GM12878 (cell line): ENCODE results near the gene FAM222A. TPM values are rescaled to one million over a fixed set of nuclear protein-coding genes. Genes with fewer than 3 reads are reported as not detected.

Experiments used
- ATAC-seq: fragments of 200-7000 bp; cut with Tn5 transposase; 3 replicates; pipeline ENCODE4 v1.9.1; 2020; ENCODE audit warnings: mild to moderate bottlenecking, moderate library complexity
- BruUV-seq: library from RNA; stranded (reverse); fragments of 400-500 nt; replicated peaks from 2 replicates; lab custom pipeline; 2021; lab: Mats Ljungman, UMichigan
- CTCF ChIA-PET: fragments of 300-600 bp; sonication (Branson Sonifier 250); formaldehyde crosslinking; extraction: SDS; loops from one replicate; lab custom pipeline; 2021; ENCODE audit warnings: inconsistent platforms; lab: Yijun Ruan, JAX
- POLR2A ChIA-PET: fragments of 350-600 bp; formaldehyde crosslinking; extraction: SDS; loops from one replicate; lab custom pipeline; 2021; ENCODE audit warnings: inconsistent platforms; lab: Charles Lee
- RAD21 ChIA-PET: fragments of 300-600 bp; sonication (Branson Sonifier 250); formaldehyde crosslinking; loops from one replicate; lab custom pipeline; 2023; ENCODE audit warnings: antibody characterized with exemption; ENCODE audit not compliant: unreplicated experiment; lab: Charles Lee
- SMC1A ChIA-PET: fragments of 300-600 bp; sonication (Branson Sonifier 250); formaldehyde crosslinking; loops from one replicate; lab custom pipeline; 2023; ENCODE audit not compliant: unreplicated experiment, uncharacterized antibody; lab: Charles Lee
- DNase-seq: peaks from one replicate; pipeline ENCODE4 v3.0.0-alpha.2; 2011; ENCODE audit warnings: low read depth, low spot score
- FAIRE-seq: peaks from 3 replicates; lab custom pipeline; 2011; peaks lifted over from hg19 to GRCh38; lab: Jason Lieb, UNC
- H2AFZ ChIP-seq: 2 replicates; pipeline ENCODE4 v1.6.0; 2011; ENCODE audit warnings: low read depth, low read length, control low read depth; ENCODE audit not compliant: control insufficient read depth
- H3K27ac ChIP-seq: 2 replicates; pipeline ENCODE4 v1.5.1; 2011; ENCODE audit warnings: control low read depth; ENCODE audit not compliant: control insufficient read depth, insufficient read depth
- H3K27me3 ChIP-seq, 2 experiments: replicated peaks in 1 of 2; 2 replicates each; pipeline versions ENCODE4 v1.6.0 to v1.6.1; 2011; ENCODE audit warnings: low read length in 1 of 2; ENCODE audit not compliant: control insufficient read depth in 2 of 2, insufficient read depth in 2 of 2
- H3K36me3 ChIP-seq, 2 experiments: 2 replicates each; pipeline ENCODE4 v1.5.1; 2011; ENCODE audit warnings: low read length in 1 of 2; ENCODE audit not compliant: control insufficient read depth in 2 of 2, insufficient read depth in 2 of 2
- H3K4me1 ChIP-seq: 2 replicates; pipeline ENCODE4 v1.6.1; 2011; ENCODE audit warnings: mild to moderate bottlenecking, low read length, moderate library complexity, mixed read lengths; ENCODE audit not compliant: control insufficient read depth, insufficient read depth
- H3K4me2 ChIP-seq: 2 replicates; pipeline ENCODE4 v1.6.0; 2011; ENCODE audit warnings: control low read depth; ENCODE audit not compliant: control insufficient read depth, insufficient read depth
- H3K4me3 ChIP-seq: fragments of 200-600 bp; sonication (generic); 2 replicates; pipeline ENCODE4 v1.5.1; 2016
- H3K79me2 ChIP-seq: 2 replicates; pipeline ENCODE4 v1.6.0; 2011; ENCODE audit warnings: low read length; ENCODE audit not compliant: control insufficient read depth, insufficient read depth
- H3K9ac ChIP-seq: 2 replicates; pipeline ENCODE4 v1.8.0; 2011; ENCODE audit warnings: low read length, control low read depth, mixed read lengths; ENCODE audit not compliant: control insufficient read depth, insufficient read depth
- H3K9me3 ChIP-seq: replicated peaks from 3 replicates; pipeline ENCODE4 v1.5.1; 2011; ENCODE audit warnings: mild to moderate bottlenecking, low read length; ENCODE audit not compliant: control insufficient read depth, insufficient read depth
- H4K20me1 ChIP-seq: 2 replicates; pipeline ENCODE4 v1.6.0; 2011; ENCODE audit not compliant: control insufficient read depth, insufficient read depth
- CHD4 ChIP-seq: fragments of 200-600 bp; sonication (generic); IDR thresholded peaks from 2 replicates; pipeline ENCODE4 v1.6.1; 2016; ENCODE audit warnings: mild to moderate bottlenecking
- FOXK2 ChIP-seq: fragments of 450-650 bp; IDR thresholded peaks from 2 replicates; pipeline ENCODE4 v1.6.1; 2017; ENCODE audit warnings: mild to moderate bottlenecking, moderate library complexity
- MYC ChIP-seq: IDR thresholded peaks from 2 replicates; pipeline ENCODE4 v1.6.1; 2011; ENCODE audit warnings: mild to moderate bottlenecking, low read length, moderate library complexity, inconsistent platforms; ENCODE audit not compliant: insufficient read depth, insufficient replicate concordance, insufficient read length, severe bottlenecking
- RB1 ChIP-seq: fragments of 450-650 bp; formaldehyde crosslinking; IDR thresholded peaks from 2 replicates; pipeline ENCODE4 v1.6.1; 2017; ENCODE audit warnings: mild to moderate bottlenecking, borderline replicate concordance
- SMAD5 ChIP-seq: IDR thresholded peaks from 2 replicates; pipeline ENCODE4 v1.6.1; 2016; ENCODE audit warnings: antibody characterized with exemption, low read depth
- SMARCA5 ChIP-seq: fragments of 450-650 bp; IDR thresholded peaks from 2 replicates; pipeline ENCODE4 v1.6.1; 2017; ENCODE audit warnings: mild to moderate bottlenecking
- SRF ChIP-seq, 2 experiments: IDR thresholded peaks; 2 replicates each; pipeline ENCODE4 v1.6.1; 2011; ENCODE audit warnings: low read depth in 2 of 2, low read length in 2 of 2, mild to moderate bottlenecking in 1 of 2, moderate library complexity in 1 of 2
- TCF12 ChIP-seq: IDR thresholded peaks from 2 replicates; pipeline ENCODE4 v1.6.1; 2011; ENCODE audit warnings: low read depth, mild to moderate bottlenecking, low read length
- TCF3 ChIP-seq: IDR thresholded peaks from 2 replicates; pipeline ENCODE4 v1.6.1; 2012; ENCODE audit warnings: low read depth, mild to moderate bottlenecking, low read length, borderline replicate concordance; ENCODE audit not compliant: insufficient read depth
- ZNF24 ChIP-seq: fragments of 450-650 bp; IDR thresholded peaks from 2 replicates; pipeline ENCODE4 v1.6.1; 2017; ENCODE audit warnings: antibody characterized with exemption, mild to moderate bottlenecking
- WGBS: methylation state at CpG from one replicate; pipeline ENCODE4 v1.1.6; 2016; ENCODE audit warnings: low lambda C conversion rate; ENCODE audit not compliant: insufficient replicate concordance, insufficient coverage; ENCODE audit errors: missing lambda C conversion rate; 5-methylcytosine and 5-hydroxymethylcytosine counted together
- in situ Hi-C: fragments of 300-500 bp; cut with MboI; formaldehyde crosslinking; loops from 9 replicates; pipeline ENCODE4 v1.14.3; 2018; ENCODE audit warnings: mixed read lengths
- intact Hi-C: fragments of 100-400 bp; cut with micrococcal nuclease; formaldehyde crosslinking; loops from one replicate; pipeline ENCODE4 v1.14.2; 2022; ENCODE audit not compliant: unreplicated experiment
- polyA plus RNA-seq, 11 experiments: library from polyadenylated mRNA; depleted of rRNA in 4 of 11; unstranded in 6 of 11; stranded (reverse) in 5 of 11; fragments of >200 nt; fragmentation: Nextera tagmentation in 4 of 11; fragmentation: Illumina TruSeq in 1 of 11; extraction: Ambion mirVana in 4 of 11; extraction: Trizol in 1 of 11; gene quantifications; 1 replicate in 1 of 11; 2 replicates in 10 of 11; pipeline versions ENCODE4 v1.2.1 to v1.2.3, GENCODE V29; 2011 to 2016; ENCODE audit warnings: inconsistent platforms in 2 of 11, missing spikeins in 2 of 11, low read depth in 1 of 11
- total RNA-seq, 4 experiments: library from RNA; depleted of rRNA in 3 of 4; stranded (reverse); fragments of >200 nt in 3 of 4; fragmentation: Illumina TruSeq in 1 of 4; extraction: Trizol in 1 of 4; gene quantifications; 2 replicates each; pipeline versions ENCODE4 v1.2.1 to v1.2.3, GENCODE V29; 2013 to 2021
- TF ChIP-seq, protein P1 (sequence below): fragments of 150-350 bp; IDR thresholded peaks from 2 replicates; pipeline ENCODE4 v1.6.1; 2014; ENCODE audit warnings: mild to moderate bottlenecking, low read depth, low read length
- TF ChIP-seq, protein P2 (sequence below): IDR thresholded peaks from 2 replicates; pipeline ENCODE4 v1.6.1; 2012; ENCODE audit warnings: low read depth, low read length, improper control_type of control experiment
- TF ChIP-seq, protein P3 (sequence below): IDR thresholded peaks from 2 replicates; pipeline ENCODE4 v1.6.1; 2011; ENCODE audit warnings: borderline replicate concordance, low read depth, mild to moderate bottlenecking, moderate library complexity, low read length; ENCODE audit not compliant: insufficient read depth, poor library complexity, severe bottlenecking
- TF ChIP-seq, protein P4 (sequence below): fragments of 450-650 bp; IDR thresholded peaks from 2 replicates; pipeline ENCODE4 v1.6.1; 2017; ENCODE audit warnings: mild to moderate bottlenecking, low read depth, inconsistent platforms; ENCODE audit not compliant: poor library complexity, severe bottlenecking
- TF ChIP-seq, protein P5 (sequence below): fragments of 450-650 bp; IDR thresholded peaks from 2 replicates; pipeline ENCODE4 v1.6.1; 2018; ENCODE audit warnings: mild to moderate bottlenecking, low read depth, moderate library complexity; ENCODE audit not compliant: partially characterized antibody
- TF ChIP-seq, protein P6 (sequence below): IDR thresholded peaks from 2 replicates; pipeline ENCODE4 v1.6.1; 2011; ENCODE audit warnings: low read depth, low read length, improper control_type of control experiment, borderline replicate concordance

The FAM222A gene
- total and polyA plus RNA-seq, 10 of the 15 experiments (the other 5 are each of a cell fraction or from before 2014, with no cell fraction given) = 0.04 to 0.49 (median 0.14) TPM; not detected in 3

DNA sequence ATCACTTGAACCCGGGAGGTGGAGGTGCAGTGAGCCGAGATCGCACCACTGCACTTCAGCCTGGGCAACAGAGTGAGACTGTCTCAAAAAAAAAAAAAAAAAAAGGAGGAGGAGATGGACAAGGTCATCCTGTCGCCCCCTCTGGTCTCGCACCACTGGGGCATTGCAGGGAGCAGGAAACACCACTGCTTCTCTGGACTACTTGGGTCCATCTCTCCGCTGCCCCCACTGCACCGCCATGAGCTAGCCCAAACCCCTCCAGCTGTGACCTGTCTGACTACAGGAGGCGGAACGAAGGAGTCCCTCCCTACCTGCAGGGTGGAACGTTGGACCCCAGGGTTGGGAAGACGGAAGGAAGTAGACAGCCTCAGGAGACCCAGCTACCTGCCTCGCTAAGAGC, 18.2 kb upstream of the FAM222A start:
- ChIA-PET POLR2A (no interaction called here), SMC1A (no interaction called here), CTCF (no interaction called here), RAD21 (no interaction called here)
- no peaks in the 10 kb centered on the region for H3K9me3 ChIP-seq
- H3K36me3 ChIP-seq = no peaks in the 10 kb centered on the region
- no peak overlapping the region for H3K4me3 ChIP-seq
- H3K79me2 ChIP-seq = no peaks in the 10 kb centered on the region
- H3K4me2 ChIP-seq = no peak overlapping the region
- in situ Hi-C loops (no loop called here), intact Hi-C loops (no loop called here)
- no peak for FAIRE-seq
- no peak overlapping the region for H3K27ac ChIP-seq
- H2AFZ ChIP-seq = no peak overlapping the region
- BruUV-seq = no TSS peak
- 46% methylated on average over 12 of the region's 12 CpGs for WGBS
- H4K20me1 ChIP-seq = no peaks in the 10 kb centered on the region
- no peaks in the 10 kb centered on the region; a peak in 1 of 4 replicates for H3K27me3 ChIP-seq
- no peak for DNase-seq
- H3K9ac ChIP-seq = no peak overlapping the region
- no peak for ATAC-seq
- no peaks in the 10 kb centered on the region for H3K4me1 ChIP-seq
- TF ChIP-seq, protein P1, sequence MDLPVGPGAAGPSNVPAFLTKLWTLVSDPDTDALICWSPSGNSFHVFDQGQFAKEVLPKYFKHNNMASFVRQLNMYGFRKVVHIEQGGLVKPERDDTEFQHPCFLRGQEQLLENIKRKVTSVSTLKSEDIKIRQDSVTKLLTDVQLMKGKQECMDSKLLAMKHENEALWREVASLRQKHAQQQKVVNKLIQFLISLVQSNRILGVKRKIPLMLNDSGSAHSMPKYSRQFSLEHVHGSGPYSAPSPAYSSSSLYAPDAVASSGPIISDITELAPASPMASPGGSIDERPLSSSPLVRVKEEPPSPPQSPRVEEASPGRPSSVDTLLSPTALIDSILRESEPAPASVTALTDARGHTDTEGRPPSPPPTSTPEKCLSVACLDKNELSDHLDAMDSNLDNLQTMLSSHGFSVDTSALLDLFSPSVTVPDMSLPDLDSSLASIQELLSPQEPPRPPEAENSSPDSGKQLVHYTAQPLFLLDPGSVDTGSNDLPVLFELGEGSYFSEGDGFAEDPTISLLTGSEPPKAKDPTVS = no peak
- TF ChIP-seq, protein P2, sequence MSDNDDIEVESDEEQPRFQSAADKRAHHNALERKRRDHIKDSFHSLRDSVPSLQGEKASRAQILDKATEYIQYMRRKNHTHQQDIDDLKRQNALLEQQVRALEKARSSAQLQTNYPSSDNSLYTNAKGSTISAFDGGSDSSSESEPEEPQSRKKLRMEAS = no peak
- TF ChIP-seq ZNF24 (no peak), SMAD5 (no peak), SRF (IDR thresholded peaks at IDR 0.05; ENCODE audit: low read depth in 2 of 2, low read length in 2 of 2) (no peak), TCF3 (no peak), MYC (no peak), RB1 (no peak), SMARCA5 (no peak), TCF12 (no peak), CHD4 (no peak), FOXK2 (no peak)
- TF ChIP-seq, protein P3, sequence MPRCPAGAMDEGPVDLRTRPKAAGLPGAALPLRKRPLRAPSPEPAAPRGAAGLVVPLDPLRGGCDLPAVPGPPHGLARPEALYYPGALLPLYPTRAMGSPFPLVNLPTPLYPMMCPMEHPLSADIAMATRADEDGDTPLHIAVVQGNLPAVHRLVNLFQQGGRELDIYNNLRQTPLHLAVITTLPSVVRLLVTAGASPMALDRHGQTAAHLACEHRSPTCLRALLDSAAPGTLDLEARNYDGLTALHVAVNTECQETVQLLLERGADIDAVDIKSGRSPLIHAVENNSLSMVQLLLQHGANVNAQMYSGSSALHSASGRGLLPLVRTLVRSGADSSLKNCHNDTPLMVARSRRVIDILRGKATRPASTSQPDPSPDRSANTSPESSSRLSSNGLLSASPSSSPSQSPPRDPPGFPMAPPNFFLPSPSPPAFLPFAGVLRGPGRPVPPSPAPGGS = no peak
- TF ChIP-seq, protein P4, sequence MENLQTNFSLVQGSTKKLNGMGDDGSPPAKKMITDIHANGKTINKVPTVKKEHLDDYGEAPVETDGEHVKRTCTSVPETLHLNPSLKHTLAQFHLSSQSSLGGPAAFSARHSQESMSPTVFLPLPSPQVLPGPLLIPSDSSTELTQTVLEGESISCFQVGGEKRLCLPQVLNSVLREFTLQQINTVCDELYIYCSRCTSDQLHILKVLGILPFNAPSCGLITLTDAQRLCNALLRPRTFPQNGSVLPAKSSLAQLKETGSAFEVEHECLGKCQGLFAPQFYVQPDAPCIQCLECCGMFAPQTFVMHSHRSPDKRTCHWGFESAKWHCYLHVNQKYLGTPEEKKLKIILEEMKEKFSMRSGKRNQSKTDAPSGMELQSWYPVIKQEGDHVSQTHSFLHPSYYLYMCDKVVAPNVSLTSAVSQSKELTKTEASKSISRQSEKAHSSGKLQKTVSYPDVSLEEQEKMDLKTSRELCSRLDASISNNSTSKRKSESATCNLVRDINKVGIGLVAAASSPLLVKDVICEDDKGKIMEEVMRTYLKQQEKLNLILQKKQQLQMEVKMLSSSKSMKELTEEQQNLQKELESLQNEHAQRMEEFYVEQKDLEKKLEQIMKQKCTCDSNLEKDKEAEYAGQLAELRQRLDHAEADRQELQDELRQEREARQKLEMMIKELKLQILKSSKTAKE = no peak
- TF ChIP-seq, protein P5, sequence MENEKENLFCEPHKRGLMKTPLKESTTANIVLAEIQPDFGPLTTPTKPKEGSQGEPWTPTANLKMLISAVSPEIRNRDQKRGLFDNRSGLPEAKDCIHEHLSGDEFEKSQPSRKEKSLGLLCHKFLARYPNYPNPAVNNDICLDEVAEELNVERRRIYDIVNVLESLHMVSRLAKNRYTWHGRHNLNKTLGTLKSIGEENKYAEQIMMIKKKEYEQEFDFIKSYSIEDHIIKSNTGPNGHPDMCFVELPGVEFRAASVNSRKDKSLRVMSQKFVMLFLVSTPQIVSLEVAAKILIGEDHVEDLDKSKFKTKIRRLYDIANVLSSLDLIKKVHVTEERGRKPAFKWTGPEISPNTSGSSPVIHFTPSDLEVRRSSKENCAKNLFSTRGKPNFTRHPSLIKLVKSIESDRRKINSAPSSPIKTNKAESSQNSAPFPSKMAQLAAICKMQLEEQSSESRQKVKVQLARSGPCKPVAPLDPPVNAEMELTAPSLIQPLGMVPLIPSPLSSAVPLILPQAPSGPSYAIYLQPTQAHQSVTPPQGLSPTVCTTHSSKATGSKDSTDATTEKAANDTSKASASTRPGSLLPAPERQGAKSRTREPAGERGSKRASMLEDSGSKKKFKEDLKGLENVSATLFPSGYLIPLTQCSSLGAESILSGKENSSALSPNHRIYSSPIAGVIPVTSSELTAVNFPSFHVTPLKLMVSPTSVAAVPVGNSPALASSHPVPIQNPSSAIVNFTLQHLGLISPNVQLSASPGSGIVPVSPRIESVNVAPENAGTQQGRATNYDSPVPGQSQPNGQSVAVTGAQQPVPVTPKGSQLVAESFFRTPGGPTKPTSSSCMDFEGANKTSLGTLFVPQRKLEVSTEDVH = no peak
- TF ChIP-seq, protein P6, sequence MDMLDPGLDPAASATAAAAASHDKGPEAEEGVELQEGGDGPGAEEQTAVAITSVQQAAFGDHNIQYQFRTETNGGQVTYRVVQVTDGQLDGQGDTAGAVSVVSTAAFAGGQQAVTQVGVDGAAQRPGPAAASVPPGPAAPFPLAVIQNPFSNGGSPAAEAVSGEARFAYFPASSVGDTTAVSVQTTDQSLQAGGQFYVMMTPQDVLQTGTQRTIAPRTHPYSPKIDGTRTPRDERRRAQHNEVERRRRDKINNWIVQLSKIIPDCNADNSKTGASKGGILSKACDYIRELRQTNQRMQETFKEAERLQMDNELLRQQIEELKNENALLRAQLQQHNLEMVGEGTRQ = no peak
